ENCODE results near the gene HDAC4.

Gene HDAC4

GRCh38 chr2:239110595-239111048 lies 290.2 kb downstream of the HDAC4 start:
- Histone ChIP-seq H3K4me1 (ENCODE audit: low read length) (no peaks in the 10 kb centered on the region), H3K9ac (ENCODE audit: low read length) (no peak overlapping the region), H3K27me3 (replicated peaks; ENCODE audit: insufficient read depth, low read length) (no peaks in the 10 kb centered on the region), H3K9me2 (replicated peaks; ENCODE audit: insufficient read depth, low read length) (no peaks in the 10 kb centered on the region), H3K79me2 (ENCODE audit: low read length) (no peaks in the 10 kb centered on the region), H3K4me2 (ENCODE audit: low read depth, low read length) (no peak overlapping the region), H3K36me3 (replicated peaks; ENCODE audit: insufficient read depth, low read length) (no peaks in the 10 kb centered on the region), H4K20me1 (ENCODE audit: insufficient read depth, low read length) (no peaks in the 10 kb centered on the region), H2AFZ (ENCODE audit: low read length) (no peak overlapping the region), H3K9me3 (replicated peaks; ENCODE audit: insufficient read depth, low read length) (no peaks in the 10 kb centered on the region), H3F3A (ENCODE audit: insufficient read depth, low read length) (no peaks in the 10 kb centered on the region), H3K27ac (ENCODE audit: low read length) (no peak overlapping the region), H3K4me3 (ENCODE audit: low read length) (no peak overlapping the region)
- DNase-seq: no peak
- TF ChIP-seq EZH2 (optimal IDR thresholded peaks at IDR 0.05; ENCODE audit: low read depth, low read length): no peak

DNA sequence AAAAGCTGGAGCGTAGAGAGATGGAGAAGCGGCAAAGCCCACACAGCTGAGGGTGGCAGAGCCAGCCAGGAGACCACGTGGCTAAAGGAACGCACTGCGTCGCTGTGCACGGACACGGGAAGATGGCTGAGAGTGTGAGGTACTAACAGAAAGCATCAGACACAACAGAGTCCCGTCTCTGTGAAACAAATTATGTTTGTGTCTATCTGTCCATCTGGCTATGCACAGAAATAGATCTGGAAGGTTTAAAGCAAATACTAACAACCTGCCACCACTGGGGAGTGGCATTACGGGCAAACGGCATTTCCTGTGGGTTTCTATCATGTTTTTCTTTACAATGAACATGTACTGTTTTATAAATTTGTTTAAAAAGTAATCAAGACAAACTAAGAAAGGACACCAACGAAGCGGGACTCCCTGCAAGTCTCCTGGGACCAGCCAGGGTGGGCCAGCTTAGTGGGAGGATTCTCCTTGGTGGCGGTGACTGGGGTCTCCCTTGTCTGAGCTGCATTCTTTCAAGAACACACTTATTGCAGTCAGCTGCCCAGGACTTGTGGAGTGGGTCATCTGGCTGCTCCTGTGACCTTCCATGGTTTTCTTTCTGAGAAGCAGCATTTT lies 290.8 kb downstream of the HDAC4 start:
- no peaks in the 10 kb centered on the region for H3F3A ChIP-seq (ENCODE audit: insufficient read depth, low read length)
- H3K4me3 ChIP-seq (ENCODE audit: low read length): no peak overlapping the region
- no peak for DNase-seq
- no peaks in the 10 kb centered on the region for H3K27me3 ChIP-seq (replicated peaks; ENCODE audit: insufficient read depth, low read length)
- no peaks in the 10 kb centered on the region for H4K20me1 ChIP-seq (ENCODE audit: insufficient read depth, low read length)
- H3K27ac ChIP-seq (ENCODE audit: low read length): no peak overlapping the region
- TF ChIP-seq EZH2 (optimal IDR thresholded peaks at IDR 0.05; ENCODE audit: low read depth, low read length) (no peak), CTCF (IDR thresholded peaks at IDR 0.05; ENCODE audit: low read length) (no peak), EZH2phosphoT487 (IDR thresholded peaks at IDR 0.05; ENCODE audit: low read length) (no peak)
- H2AFZ ChIP-seq (ENCODE audit: low read length): no peak overlapping the region
- H3K79me2 ChIP-seq (ENCODE audit: low read length): no peaks in the 10 kb centered on the region
- no peaks in the 10 kb centered on the region for H3K36me3 ChIP-seq (replicated peaks; ENCODE audit: insufficient read depth, low read length)
- no peak overlapping the region for H3K4me2 ChIP-seq (ENCODE audit: low read depth, low read length)
- H3K4me1 ChIP-seq (ENCODE audit: low read length): no peaks in the 10 kb centered on the region
- H3K9me2 ChIP-seq (replicated peaks; ENCODE audit: insufficient read depth, low read length): no peaks in the 10 kb centered on the region
- H3K9ac ChIP-seq (ENCODE audit: low read length): no peak overlapping the region
- H3K9me3 ChIP-seq (replicated peaks; ENCODE audit: insufficient read depth, low read length): no peaks in the 10 kb centered on the region

DNA sequence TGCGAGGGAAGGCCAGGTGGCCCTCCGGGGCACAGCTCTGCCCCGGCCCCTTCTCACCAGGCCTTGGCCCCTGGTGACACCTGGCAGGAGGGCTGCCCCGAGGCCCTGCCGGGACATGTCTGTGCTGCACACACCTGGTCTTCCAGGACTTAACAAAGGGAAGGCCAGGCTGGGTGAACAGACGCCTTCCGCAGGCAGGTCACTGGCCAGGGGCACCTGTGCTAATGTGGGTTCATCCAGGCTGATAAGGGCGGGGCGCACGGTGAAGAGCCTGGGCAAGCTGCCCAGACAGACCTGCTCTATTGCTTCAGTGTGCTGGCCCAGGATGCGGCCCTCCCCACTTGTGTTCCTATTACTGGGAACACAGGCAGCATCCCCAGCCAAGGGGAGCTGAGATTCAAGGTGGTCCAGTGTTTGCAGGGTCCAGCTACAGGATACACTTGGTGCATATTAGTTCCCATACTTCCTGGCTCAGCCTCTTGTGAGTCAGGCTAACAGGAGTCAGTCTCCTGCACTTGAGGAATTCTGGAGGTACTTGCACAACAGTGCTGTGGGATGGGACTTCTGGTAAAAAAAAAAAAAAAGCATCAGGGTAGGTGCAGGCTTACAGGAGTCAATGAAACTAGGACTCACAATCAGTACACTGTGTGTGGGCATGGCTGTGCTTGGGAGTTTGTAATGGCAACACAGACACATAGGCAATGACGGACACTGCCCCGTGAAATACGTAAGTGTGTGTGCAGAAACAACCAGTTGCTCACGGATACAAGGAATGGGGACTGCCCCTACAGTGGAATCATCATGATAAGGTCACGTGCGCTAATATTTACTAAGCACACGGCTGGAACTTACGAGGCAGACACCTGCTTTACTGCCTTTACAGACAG lies 291.5 kb downstream of the HDAC4 start:
- Histone ChIP-seq H3K9ac (ENCODE audit: low read length) (no peak overlapping the region), H3K4me2 (ENCODE audit: low read depth, low read length) (no peak overlapping the region)

More for the DNA sequence above, 291.5 kb downstream of the HDAC4 start:
- Histone ChIP-seq H3K36me3 (replicated peaks; ENCODE audit: insufficient read depth, low read length) (no peaks in the 10 kb centered on the region), H2AFZ (ENCODE audit: low read length) (no peak overlapping the region), H3K4me1 (ENCODE audit: low read length) (no peaks in the 10 kb centered on the region), H3K9me3 (replicated peaks; ENCODE audit: insufficient read depth, low read length) (no peaks in the 10 kb centered on the region), H3K27me3 (replicated peaks; ENCODE audit: insufficient read depth, low read length) (no peaks in the 10 kb centered on the region), H3K4me3 (ENCODE audit: low read length) (no peak overlapping the region), H3K27ac (ENCODE audit: low read length) (no peak overlapping the region), H4K20me1 (ENCODE audit: insufficient read depth, low read length) (no peaks in the 10 kb centered on the region), H3K9me2 (replicated peaks; ENCODE audit: insufficient read depth, low read length) (no peaks in the 10 kb centered on the region), H3F3A (ENCODE audit: insufficient read depth, low read length) (no peaks in the 10 kb centered on the region), H3K79me2 (ENCODE audit: low read length) (no peaks in the 10 kb centered on the region)
- TF ChIP-seq EZH2 (optimal IDR thresholded peaks at IDR 0.05; ENCODE audit: low read depth, low read length) (no peak), EZH2phosphoT487 (IDR thresholded peaks at IDR 0.05; ENCODE audit: low read length) (no peak), CTCF (IDR thresholded peaks at IDR 0.05; ENCODE audit: low read length) (no peak)
- no peak for DNase-seq
